ENCODE results near the gene CALM1.

DNA sequence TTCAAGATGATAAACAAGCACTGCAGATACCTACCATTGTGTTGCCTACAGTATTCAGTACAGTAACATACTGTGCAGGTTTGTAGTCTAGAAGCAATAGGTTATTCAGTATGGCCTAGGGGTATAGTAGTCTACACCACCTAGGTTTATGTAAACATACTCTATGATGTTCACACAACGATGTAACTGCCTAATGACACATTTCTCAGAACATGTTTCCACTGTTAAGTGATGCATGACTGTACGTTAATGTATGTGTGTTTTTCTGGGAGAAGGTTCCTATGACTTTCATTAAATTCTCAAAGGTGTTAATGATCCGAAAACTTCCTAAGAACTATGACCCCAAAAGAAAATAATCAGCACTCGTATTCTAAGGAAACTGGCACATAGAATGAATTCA, 20.9 kb upstream of the CALM1 start:
- TF ChIP-seq, protein P1, sequence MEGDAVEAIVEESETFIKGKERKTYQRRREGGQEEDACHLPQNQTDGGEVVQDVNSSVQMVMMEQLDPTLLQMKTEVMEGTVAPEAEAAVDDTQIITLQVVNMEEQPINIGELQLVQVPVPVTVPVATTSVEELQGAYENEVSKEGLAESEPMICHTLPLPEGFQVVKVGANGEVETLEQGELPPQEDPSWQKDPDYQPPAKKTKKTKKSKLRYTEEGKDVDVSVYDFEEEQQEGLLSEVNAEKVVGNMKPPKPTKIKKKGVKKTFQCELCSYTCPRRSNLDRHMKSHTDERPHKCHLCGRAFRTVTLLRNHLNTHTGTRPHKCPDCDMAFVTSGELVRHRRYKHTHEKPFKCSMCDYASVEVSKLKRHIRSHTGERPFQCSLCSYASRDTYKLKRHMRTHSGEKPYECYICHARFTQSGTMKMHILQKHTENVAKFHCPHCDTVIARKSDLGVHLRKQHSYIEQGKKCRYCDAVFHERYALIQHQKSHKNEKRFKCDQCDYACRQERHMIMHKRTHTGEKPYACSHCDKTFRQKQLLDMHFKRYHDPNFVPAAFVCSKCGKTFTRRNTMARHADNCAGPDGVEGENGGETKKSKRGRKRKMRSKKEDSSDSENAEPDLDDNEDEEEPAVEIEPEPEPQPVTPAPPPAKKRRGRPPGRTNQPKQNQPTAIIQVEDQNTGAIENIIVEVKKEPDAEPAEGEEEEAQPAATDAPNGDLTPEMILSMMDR (IDR thresholded peaks at IDR 0.05) = no peak
- TF ChIP-seq POLR2A (IDR thresholded peaks at IDR 0.05) = no peak
